ENCODE results near the gene NOXA1. TPM values are rescaled to one million over a fixed set of nuclear protein-coding genes. Genes with fewer than 3 reads are reported as not detected.

The NOXA1 gene
- total and polyA plus RNA-seq, 8 donors: 6.6 to 45.5 (median 12.6) TPM

DNA sequence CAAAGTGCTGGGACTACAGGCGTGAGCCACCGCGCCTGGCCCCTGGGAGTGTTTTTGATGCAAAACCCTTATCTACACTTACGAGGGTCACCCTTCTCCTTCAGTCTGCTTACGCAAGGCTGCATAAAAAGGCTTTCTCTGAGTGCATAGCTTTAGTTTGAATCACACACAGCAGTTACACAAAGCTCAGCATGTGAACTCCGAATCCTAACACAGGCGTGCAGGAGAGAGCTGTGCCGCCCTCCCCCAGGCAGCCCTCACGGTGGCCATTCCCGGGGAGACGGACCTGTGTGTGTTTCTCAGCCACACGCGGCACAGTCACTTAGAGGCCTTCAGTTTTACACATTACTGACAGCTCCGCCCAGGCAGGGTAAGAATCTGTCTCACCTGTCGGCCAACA, 27.0 kb upstream of the NOXA1 start:
- no peak for FAIRE-seq
- Histone ChIP-seq H3K27ac (no peak overlapping the region), H3K4me3 (no peak overlapping the region), H3K36me3 (no peaks in the 10 kb centered on the region), H3K9me3 (no peaks in the 10 kb centered on the region), H3K4me1 (no peaks in the 10 kb centered on the region), H3K27me3 (no peaks in the 10 kb centered on the region)
- no peak for ATAC-seq
- peak in 1 of 6 donors; percentile 24 for DNase-seq
- intact Hi-C loops (cut with DNase I): no loop called here
- TF ChIP-seq, protein P1, sequence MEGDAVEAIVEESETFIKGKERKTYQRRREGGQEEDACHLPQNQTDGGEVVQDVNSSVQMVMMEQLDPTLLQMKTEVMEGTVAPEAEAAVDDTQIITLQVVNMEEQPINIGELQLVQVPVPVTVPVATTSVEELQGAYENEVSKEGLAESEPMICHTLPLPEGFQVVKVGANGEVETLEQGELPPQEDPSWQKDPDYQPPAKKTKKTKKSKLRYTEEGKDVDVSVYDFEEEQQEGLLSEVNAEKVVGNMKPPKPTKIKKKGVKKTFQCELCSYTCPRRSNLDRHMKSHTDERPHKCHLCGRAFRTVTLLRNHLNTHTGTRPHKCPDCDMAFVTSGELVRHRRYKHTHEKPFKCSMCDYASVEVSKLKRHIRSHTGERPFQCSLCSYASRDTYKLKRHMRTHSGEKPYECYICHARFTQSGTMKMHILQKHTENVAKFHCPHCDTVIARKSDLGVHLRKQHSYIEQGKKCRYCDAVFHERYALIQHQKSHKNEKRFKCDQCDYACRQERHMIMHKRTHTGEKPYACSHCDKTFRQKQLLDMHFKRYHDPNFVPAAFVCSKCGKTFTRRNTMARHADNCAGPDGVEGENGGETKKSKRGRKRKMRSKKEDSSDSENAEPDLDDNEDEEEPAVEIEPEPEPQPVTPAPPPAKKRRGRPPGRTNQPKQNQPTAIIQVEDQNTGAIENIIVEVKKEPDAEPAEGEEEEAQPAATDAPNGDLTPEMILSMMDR (IDR thresholded peaks at IDR 0.05): no peak
- 89 to 93% methylated on average over 15 of the region's 15 CpGs for WGBS, 2 donors

DNA sequence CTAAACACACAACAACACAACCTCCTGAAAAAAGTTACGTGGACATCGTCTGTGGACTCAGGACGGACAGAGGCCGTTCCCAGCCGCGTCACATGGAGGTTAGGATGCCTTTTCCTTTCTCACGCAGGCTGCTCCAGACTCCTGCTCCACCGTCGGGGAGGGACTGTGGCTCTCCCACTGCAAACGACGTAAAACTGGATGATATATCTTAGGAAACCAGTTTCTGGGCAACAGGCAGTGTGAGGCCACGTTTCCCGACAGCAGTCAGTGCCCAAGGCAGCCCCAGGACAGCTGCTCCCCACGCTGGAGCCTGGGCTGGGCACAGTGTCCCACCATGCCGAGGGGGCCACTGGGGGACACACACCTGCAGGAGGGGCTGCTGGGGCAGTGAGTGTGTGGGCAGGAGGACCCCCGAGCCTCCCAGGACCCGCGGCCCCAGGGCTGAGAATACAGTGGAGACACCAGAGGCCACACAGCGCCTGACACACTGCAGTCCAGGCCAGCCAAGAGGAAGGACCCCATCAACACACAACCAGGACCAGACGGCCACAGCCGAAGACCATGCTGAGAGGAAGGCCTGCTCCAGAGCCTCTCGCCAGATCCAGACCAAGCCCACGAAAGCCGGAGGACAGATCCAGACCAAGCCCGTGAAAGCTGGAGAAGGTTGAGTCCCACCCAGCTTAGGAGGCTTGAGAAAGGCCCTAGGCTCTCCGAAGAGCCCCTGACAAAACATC, 26.4 kb upstream of the NOXA1 start:
- FAIRE-seq (no peak), DNase-seq (peak in 1 of 6 donors; percentile 38), ATAC-seq (no peak)
- Histone ChIP-seq H3K9me3 (no peaks in the 10 kb centered on the region), H3K4me1 (no peaks in the 10 kb centered on the region), H3K27ac (no peak overlapping the region), H3K36me3 (no peaks in the 10 kb centered on the region), H3K27me3 (no peaks in the 10 kb centered on the region), H3K4me3 (no peak overlapping the region)
- TF ChIP-seq, protein P1 (IDR thresholded peaks at IDR 0.05): no peak
- intact Hi-C loops (cut with DNase I): no loop called here
- 89 to 94% methylated on average over 25 to 26 of the region's 26 CpGs for WGBS, 2 donors

DNA sequence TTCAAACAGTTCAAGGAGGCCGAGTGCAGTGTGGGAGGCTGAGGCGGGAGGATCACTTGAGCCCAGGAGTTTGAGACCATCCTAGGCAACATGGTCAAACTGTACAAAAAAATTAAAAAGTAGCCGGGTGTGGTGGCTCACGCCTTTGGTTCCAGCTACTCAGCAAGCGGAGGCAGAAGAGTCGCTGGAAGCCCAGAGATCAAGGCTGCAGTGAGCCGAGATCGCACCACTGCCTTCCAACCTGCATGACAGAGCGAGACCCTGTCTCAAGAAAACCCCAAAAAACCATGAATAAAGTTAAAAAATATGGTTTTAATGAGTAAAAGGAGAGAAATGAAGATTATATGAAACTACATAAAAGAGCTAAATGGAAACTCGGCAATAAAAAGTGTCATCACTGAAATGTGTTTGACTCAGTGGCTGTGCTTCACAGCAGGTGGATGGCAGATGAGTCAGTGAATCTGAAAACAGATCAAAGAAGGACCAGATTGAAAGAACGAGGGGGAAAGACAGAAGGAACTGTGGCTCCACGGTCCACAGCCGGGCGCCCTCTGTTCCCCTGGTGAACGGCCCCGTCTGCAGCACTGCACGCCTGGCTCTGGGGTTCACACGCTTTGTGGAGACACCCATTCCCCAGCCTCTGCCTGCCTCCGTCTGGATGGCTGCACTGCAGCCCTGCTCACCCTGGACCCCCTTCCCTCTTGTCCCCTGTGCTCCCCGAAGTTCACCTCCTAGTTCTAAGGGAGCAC, 25.3 kb upstream of the NOXA1 start:
- WGBS, 2 donors: 93 to 94% methylated on average over 20 of the region's 20 CpGs
- Histone ChIP-seq H3K36me3 (no peaks in the 10 kb centered on the region), H3K27ac (no peak overlapping the region), H3K9me3 (no peaks in the 10 kb centered on the region), H3K27me3 (no peaks in the 10 kb centered on the region), H3K4me3 (no peak overlapping the region), H3K4me1 (no peaks in the 10 kb centered on the region)
- DNase-seq (peak in 1 of 6 donors; percentile 41), FAIRE-seq (no peak), ATAC-seq (no peak)
- intact Hi-C loops (cut with DNase I): no loop called here
- TF ChIP-seq, protein P1 (IDR thresholded peaks at IDR 0.05): no peak

DNA sequence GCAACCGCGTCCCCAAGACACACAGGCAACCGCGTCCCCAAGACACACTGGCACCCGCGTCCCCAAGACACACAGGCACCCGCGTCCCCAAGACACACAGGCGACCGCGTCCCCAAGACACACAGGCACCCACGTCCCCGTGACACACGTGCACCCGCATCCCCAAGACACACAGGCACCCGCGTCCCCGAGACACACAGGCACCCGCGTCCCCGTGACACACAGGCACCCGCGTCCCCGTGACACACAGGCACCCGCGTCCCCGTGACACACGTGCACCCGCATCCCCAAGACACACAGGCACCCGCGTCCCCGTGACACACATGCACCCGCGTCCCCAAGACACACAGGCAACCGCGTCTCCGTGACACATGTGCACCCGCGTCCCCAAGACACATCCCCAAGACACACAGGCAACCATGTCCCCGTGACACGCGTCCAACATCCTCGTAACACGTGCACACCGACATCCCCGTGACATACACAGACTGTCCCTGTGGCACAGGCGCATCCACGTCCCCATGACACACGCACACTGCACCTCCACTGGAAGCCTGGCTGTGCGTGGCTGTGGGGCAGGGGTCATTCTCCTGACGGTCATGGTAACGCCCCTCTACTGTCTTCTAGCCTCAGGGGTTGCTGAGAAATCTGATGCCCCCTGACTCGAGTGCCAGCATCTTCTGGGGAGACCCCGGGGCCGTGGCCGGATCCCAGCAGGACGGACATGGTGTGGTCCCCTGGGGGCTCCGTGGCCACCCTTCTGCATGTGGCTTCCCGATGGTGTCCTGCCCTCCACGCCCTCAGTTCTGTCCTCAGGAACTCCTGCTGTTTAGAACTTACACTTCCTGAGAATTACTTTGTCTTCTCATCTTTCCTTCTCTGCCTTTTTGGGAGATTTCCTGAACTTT, 24.4 kb upstream of the NOXA1 start:
- FAIRE-seq (no peak), DNase-seq (peak in 1 of 6 donors; percentile 44), ATAC-seq (no peak)
- Histone ChIP-seq H3K36me3 (no peaks in the 10 kb centered on the region), H3K27ac (no peak overlapping the region), H3K4me3 (no peak overlapping the region), H3K4me1 (no peaks in the 10 kb centered on the region), H3K9me3 (no peaks in the 10 kb centered on the region), H3K27me3 (no peaks in the 10 kb centered on the region)
- TF ChIP-seq, protein P1 (IDR thresholded peaks at IDR 0.05): no peak
- 94 to 98% methylated on average over 60 of the region's 60 CpGs for WGBS, 2 donors
- intact Hi-C loops (cut with DNase I): no loop called here

Measured in pancreas (tissue), 10 donors.